ENCODE data around the gene ROBO4. TPM values are rescaled to one million over a fixed set of nuclear protein-coding genes. Genes with fewer than 3 reads are reported as not detected.

ROBO4 gene
- total and polyA plus RNA-seq, 2 experiments from 2014 or later, result not detected

- TF ChIP-seq, protein P1, sequence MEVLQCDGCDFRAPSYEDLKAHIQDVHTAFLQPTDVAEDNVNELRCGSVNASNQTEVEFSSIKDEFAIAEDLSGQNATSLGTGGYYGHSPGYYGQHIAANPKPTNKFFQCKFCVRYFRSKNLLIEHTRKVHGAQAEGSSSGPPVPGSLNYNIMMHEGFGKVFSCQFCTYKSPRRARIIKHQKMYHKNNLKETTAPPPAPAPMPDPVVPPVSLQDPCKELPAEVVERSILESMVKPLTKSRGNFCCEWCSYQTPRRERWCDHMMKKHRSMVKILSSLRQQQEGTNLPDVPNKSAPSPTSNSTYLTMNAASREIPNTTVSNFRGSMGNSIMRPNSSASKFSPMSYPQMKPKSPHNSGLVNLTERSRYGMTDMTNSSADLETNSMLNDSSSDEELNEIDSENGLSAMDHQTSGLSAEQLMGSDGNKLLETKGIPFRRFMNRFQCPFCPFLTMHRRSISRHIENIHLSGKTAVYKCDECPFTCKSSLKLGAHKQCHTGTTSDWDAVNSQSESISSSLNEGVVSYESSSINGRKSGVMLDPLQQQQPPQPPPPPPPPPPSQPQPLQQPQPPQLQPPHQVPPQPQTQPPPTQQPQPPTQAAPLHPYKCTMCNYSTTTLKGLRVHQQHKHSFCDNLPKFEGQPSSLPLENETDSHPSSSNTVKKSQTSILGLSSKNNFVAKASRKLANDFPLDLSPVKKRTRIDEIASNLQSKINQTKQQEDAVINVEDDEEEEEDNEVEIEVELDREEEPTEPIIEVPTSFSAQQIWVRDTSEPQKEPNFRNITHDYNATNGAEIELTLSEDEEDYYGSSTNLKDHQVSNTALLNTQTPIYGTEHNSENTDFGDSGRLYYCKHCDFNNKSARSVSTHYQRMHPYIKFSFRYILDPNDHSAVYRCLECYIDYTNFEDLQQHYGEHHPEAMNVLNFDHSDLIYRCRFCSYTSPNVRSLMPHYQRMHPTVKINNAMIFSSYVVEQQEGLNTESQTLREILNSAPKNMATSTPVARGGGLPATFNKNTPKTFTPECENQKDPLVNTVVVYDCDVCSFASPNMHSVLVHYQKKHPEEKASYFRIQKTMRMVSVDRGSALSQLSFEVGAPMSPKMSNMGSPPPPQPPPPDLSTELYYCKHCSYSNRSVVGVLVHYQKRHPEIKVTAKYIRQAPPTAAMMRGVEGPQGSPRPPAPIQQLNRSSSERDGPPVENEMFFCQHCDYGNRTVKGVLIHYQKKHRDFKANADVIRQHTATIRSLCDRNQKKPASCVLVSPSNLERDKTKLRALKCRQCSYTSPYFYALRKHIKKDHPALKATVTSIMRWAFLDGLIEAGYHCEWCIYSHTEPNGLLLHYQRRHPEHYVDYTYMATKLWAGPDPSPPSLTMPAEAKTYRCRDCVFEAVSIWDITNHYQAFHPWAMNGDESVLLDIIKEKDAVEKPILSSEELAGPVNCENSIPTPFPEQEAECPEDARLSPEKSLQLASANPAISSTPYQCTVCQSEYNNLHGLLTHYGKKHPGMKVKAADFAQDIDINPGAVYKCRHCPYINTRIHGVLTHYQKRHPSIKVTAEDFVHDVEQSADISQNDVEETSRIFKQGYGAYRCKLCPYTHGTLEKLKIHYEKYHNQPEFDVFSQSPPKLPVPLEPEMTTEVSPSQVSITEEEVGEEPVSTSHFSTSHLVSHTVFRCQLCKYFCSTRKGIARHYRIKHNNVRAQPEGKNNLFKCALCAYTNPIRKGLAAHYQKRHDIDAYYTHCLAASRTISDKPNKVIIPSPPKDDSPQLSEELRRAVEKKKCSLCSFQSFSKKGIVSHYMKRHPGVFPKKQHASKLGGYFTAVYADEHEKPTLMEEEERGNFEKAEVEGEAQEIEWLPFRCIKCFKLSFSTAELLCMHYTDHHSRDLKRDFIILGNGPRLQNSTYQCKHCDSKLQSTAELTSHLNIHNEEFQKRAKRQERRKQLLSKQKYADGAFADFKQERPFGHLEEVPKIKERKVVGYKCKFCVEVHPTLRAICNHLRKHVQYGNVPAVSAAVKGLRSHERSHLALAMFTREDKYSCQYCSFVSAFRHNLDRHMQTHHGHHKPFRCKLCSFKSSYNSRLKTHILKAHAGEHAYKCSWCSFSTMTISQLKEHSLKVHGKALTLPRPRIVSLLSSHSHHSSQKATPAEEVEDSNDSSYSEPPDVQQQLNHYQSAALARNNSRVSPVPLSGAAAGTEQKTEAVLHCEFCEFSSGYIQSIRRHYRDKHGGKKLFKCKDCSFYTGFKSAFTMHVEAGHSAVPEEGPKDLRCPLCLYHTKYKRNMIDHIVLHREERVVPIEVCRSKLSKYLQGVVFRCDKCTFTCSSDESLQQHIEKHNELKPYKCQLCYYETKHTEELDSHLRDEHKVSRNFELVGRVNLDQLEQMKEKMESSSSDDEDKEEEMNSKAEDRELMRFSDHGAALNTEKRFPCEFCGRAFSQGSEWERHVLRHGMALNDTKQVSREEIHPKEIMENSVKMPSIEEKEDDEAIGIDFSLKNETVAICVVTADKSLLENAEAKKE (CRISPR knock-in tag; IDR thresholded peaks at IDR 0.05), result no peak
- TF ChIP-seq EZH2phosphoT487 (IDR thresholded peaks at IDR 0.05; ENCODE audit: unreplicated experiment), result no peak
- TF ChIP-seq JUNB (IDR thresholded peaks at IDR 0.05; ENCODE audit: unreplicated experiment), result no peak
- TF ChIP-seq ZNF331 (CRISPR knock-in tag; IDR thresholded peaks at IDR 0.05; ENCODE audit: low read depth), result no peak
- no peak for TF ChIP-seq CREB1 (CRISPR knock-in tag; IDR thresholded peaks at IDR 0.05; ENCODE audit: low read depth)
- TF ChIP-seq POLR2AphosphoS5 (IDR thresholded peaks at IDR 0.05; ENCODE audit: low read depth), result no peak
- TF ChIP-seq, protein P2, sequence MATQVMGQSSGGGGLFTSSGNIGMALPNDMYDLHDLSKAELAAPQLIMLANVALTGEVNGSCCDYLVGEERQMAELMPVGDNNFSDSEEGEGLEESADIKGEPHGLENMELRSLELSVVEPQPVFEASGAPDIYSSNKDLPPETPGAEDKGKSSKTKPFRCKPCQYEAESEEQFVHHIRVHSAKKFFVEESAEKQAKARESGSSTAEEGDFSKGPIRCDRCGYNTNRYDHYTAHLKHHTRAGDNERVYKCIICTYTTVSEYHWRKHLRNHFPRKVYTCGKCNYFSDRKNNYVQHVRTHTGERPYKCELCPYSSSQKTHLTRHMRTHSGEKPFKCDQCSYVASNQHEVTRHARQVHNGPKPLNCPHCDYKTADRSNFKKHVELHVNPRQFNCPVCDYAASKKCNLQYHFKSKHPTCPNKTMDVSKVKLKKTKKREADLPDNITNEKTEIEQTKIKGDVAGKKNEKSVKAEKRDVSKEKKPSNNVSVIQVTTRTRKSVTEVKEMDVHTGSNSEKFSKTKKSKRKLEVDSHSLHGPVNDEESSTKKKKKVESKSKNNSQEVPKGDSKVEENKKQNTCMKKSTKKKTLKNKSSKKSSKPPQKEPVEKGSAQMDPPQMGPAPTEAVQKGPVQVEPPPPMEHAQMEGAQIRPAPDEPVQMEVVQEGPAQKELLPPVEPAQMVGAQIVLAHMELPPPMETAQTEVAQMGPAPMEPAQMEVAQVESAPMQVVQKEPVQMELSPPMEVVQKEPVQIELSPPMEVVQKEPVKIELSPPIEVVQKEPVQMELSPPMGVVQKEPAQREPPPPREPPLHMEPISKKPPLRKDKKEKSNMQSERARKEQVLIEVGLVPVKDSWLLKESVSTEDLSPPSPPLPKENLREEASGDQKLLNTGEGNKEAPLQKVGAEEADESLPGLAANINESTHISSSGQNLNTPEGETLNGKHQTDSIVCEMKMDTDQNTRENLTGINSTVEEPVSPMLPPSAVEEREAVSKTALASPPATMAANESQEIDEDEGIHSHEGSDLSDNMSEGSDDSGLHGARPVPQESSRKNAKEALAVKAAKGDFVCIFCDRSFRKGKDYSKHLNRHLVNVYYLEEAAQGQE (IDR thresholded peaks at IDR 0.05; ENCODE audit: unreplicated experiment), result no peak
- no peak for TF ChIP-seq ZNF114 (CRISPR knock-in tag; IDR thresholded peaks at IDR 0.05)
These were observed 30.0 kb downstream of the ROBO4 start (continued) for GRCh38 chr11:124867700-124868099.
